AG09319 (cell line): ENCODE data around the gene CATSPER3.

Experiments used
- DNase-seq: peaks from one replicate; pipeline ENCODE4 v3.0.0-alpha.2; 2010; ENCODE audit warnings: low read depth; ENCODE audit errors: extremely low read depth
- TF ChIP-seq, protein P1 (sequence below): IDR thresholded peaks from 2 replicates; pipeline ENCODE4 v1.5.1; 2011; ENCODE audit warnings: low read depth, mild to moderate bottlenecking, inconsistent platforms, low read length, moderate library complexity

CATSPER3 gene

DNA sequence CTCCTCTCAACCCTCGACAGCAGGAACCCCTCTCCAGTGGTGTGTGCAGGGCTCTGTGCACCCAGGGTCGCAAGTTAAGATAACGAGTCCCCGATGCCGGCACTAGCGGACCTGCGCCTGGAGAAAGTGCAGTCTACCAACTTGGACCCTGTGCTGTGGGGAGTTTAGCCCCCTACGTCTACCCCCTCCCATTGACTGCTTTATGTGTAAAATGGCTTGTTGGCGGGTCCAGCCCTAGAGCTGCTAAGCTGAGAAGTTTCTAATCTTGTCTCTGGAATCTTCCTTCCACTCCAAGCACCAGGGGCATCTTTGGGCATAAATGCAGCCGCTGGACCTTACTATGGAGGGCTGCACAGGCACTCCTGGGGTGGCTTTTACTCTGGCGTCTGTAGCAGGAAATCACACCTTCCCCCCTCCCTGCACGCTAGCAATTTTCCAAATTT lies 73.5 kb downstream of the CATSPER3 start:
- TF ChIP-seq, protein P1, sequence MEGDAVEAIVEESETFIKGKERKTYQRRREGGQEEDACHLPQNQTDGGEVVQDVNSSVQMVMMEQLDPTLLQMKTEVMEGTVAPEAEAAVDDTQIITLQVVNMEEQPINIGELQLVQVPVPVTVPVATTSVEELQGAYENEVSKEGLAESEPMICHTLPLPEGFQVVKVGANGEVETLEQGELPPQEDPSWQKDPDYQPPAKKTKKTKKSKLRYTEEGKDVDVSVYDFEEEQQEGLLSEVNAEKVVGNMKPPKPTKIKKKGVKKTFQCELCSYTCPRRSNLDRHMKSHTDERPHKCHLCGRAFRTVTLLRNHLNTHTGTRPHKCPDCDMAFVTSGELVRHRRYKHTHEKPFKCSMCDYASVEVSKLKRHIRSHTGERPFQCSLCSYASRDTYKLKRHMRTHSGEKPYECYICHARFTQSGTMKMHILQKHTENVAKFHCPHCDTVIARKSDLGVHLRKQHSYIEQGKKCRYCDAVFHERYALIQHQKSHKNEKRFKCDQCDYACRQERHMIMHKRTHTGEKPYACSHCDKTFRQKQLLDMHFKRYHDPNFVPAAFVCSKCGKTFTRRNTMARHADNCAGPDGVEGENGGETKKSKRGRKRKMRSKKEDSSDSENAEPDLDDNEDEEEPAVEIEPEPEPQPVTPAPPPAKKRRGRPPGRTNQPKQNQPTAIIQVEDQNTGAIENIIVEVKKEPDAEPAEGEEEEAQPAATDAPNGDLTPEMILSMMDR, result no peak
- no peak for DNase-seq

DNA sequence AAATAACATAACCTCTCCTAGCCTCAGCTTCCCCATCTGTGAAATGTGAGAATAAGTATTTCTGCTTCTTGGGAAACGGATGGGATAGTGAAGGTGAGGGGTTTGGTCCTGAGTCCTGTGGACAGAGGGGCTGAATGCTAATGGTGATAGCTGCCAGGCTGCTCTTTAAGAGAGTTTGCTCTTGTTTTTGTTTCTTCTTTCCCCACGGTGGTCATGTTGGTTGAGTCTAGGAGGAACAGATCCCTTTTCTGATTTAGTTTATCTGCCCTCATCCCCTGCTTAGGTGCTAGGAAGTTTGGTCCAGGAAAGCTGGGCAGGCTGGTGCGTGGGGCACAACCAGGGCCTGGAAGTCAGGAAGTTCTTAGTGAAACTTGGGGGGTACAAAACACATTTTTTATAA lies 74.0 kb downstream of the CATSPER3 start:
- no peak for DNase-seq
- TF ChIP-seq, protein P1, result no peak

DNA sequence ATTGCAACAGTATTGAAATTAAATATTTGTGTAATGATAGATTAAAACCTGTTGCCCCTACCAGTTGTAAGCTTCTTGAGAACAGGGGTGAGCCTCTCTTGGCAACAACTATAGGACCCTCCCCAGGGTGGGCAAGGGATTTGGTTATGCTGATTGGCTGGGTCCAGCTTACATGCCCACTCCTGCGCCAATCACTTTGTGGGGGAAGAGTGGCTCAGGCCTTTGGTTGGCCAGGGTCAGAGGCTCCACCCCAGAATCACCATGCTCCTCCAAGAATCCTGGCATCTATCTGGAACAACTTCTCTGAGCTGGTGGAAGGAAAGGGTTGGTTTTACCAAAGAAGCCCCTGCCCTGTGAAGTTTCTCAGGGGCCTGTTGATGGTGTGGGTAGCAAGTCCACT lies 74.9 kb downstream of the CATSPER3 start:
- no peak for DNase-seq
- TF ChIP-seq, protein P1, result no peak

DNA sequence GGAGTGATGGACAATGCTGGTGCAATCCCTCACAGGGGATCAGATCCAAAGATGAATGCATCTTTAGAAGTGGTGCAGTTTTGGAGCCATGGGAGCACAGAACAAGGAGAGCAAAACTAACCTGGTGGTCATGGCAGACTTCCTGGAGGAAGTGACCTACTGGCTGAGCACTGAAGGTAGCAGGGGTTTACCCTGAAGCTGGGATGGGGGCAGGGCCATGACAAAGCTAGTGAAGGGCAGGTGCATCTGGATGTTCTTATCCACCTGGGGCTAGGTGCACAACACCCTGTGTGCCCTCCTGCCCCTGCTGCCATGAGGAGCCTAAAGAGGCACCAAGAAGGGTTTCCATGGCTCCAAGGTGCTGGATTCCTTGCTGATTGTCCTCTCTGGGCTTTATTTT lies 77.8 kb downstream of the CATSPER3 start:
- TF ChIP-seq, protein P1, result no peak
- DNase-seq, result no peak

DNA sequence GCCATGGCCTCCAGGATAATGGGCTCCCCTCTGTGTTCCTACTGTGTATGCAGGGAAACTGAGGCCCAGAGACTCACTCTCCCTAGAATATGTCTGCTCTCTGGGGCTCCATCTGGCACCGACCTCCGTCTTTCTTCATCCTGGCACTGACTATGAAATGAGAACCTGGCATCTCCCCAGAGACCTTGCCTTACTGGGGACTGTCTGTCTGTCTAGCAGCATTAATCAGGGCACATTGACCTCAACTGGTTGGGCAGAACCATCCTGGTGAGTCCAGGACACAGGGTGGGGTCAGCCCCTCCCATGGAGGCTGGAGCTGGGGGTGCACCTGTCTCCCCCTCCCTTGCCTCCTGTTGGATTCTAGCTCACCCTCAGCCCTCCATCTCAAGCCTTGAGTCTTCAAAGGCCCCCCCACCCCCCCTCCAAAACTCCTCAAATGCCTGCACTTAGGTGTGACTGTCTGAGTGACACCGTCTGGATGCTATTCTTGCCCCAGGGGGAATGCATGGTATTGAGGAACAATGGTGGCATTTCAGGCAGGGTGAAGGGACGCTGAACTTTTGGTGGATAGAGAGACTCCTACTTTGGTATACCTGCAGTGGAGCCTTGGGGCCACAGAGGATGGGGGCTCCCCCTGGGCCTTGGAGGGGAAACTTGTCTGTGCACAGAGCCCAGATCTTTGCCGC lies 79.1 kb downstream of the CATSPER3 start:
- TF ChIP-seq, protein P1, result no peak
- DNase-seq, result no peak

DNA sequence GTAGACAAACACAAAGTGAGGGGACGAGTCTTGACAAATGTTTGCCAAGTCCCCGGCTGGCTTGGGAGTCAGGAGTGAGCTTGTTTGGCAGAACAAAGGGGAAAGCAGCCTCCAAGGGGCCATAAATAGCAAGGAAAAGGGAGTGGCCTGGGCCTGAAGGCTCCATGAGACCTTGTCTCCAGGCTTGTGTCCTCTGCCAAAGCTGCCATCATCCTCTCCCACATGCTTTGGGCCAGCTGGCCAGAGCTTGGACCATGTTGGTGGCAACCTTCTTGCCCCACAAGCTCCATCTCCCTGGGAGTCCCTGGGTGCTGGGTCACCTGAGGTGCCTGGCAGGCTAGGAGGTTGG lies 79.6 kb downstream of the CATSPER3 start:
- TF ChIP-seq, protein P1, result no peak
- DNase-seq, result no peak

DNA sequence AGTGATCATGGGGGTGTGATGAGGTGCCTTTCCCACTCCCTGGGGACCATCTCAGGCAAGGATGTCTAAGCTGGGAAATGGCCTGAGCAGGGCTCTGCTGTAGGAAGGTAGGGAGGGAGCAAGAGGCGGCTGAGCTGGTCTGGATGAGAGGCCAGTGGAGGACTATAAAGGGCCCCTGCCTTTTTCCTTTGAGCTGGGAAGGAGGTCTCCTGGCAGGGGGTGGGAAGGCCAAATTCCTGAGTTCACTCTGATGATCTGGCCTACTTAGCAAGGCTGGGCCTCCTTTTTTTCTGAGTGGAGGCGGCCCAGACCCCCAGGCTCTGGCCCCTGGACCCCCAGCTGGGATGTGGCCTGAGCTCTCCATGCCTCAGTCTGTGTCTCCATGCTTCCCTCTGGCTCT lies 80.6 kb downstream of the CATSPER3 start:
- no peak for DNase-seq
- TF ChIP-seq, protein P1, result no peak
